ENCODE results near the gene GRM7. TPM values are rescaled to one million over a fixed set of nuclear protein-coding genes. Genes with fewer than 3 reads are reported as not detected.

Gene GRM7
- total RNA-seq, 1 experiment from 2014 or later = not detected

DNA sequence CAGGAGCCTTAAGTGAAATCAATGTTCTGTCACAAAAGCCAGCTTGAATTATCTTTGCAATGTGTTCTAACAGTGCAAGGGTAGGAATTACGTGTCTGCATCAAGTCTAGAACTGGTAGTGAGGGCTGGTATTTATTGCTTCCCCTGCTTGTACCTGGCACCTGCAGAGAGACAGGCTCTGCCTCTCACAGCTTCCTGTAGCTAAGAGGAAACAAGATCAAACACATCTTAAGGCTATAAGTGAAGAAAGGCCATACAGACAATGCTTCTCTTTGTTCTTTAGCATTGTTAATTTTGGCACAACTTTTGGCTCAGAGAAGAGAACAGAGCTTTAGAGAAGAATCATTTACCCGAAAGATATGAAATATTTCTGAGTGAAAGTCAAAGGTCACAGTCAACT, 479.9 kb downstream of the GRM7 start:
- ATAC-seq (no peak), DNase-seq (no peak)
- H3F3A ChIP-seq (ENCODE audit: low read length, unreplicated experiment) = no peaks in the 10 kb centered on the region
- no peak overlapping the region for H3K4me3 ChIP-seq (ENCODE audit: low read length)
- H3K79me2 ChIP-seq (ENCODE audit: low read length) = no peaks in the 10 kb centered on the region
- H4K20me1 ChIP-seq (ENCODE audit: low read length) = no peaks in the 10 kb centered on the region
- intact Hi-C loops (cut with micrococcal nuclease) = no loop called here
- POLR2A ChIA-PET (ENCODE audit: unreplicated experiment) = no interaction called here
- H3K36me3 ChIP-seq (ENCODE audit: low read depth, low read length) = no peaks in the 10 kb centered on the region
- H3K4me1 ChIP-seq (ENCODE audit: insufficient read depth, low read length) = no peaks in the 10 kb centered on the region
- H3K9me3 ChIP-seq (ENCODE audit: low read length) = peaks cover 16% of the 10 kb centered on the region; the same call in 1 of the 2 replicates
- no peak overlapping the region for H3K27ac ChIP-seq (ENCODE audit: low read length)
- TF ChIP-seq EZH2phosphoT487 (IDR thresholded peaks at IDR 0.05; ENCODE audit: borderline replicate concordance, low read length) (no peak), EZH2 (IDR thresholded peaks at IDR 0.05; ENCODE audit: low read length, unreplicated experiment) (no peak)
- TF ChIP-seq, protein P1, sequence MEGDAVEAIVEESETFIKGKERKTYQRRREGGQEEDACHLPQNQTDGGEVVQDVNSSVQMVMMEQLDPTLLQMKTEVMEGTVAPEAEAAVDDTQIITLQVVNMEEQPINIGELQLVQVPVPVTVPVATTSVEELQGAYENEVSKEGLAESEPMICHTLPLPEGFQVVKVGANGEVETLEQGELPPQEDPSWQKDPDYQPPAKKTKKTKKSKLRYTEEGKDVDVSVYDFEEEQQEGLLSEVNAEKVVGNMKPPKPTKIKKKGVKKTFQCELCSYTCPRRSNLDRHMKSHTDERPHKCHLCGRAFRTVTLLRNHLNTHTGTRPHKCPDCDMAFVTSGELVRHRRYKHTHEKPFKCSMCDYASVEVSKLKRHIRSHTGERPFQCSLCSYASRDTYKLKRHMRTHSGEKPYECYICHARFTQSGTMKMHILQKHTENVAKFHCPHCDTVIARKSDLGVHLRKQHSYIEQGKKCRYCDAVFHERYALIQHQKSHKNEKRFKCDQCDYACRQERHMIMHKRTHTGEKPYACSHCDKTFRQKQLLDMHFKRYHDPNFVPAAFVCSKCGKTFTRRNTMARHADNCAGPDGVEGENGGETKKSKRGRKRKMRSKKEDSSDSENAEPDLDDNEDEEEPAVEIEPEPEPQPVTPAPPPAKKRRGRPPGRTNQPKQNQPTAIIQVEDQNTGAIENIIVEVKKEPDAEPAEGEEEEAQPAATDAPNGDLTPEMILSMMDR (conservative IDR thresholded peaks at IDR 0.05; ENCODE audit: low read depth, low read length) = no peak
- no peaks in the 10 kb centered on the region for H3K9me2 ChIP-seq (replicated peaks; ENCODE audit: low read length)
- no TSS peak for BruUV-seq (replicated peaks)
- no peaks in the 10 kb centered on the region for H3K27me3 ChIP-seq (ENCODE audit: low read length)
- no peak overlapping the region for H3K4me2 ChIP-seq (ENCODE audit: low read length)
- CTCF ChIA-PET = no interaction called here
- H3K9ac ChIP-seq (ENCODE audit: low read length) = no peak overlapping the region
- H2AFZ ChIP-seq (ENCODE audit: low read length) = no peak overlapping the region

DNA sequence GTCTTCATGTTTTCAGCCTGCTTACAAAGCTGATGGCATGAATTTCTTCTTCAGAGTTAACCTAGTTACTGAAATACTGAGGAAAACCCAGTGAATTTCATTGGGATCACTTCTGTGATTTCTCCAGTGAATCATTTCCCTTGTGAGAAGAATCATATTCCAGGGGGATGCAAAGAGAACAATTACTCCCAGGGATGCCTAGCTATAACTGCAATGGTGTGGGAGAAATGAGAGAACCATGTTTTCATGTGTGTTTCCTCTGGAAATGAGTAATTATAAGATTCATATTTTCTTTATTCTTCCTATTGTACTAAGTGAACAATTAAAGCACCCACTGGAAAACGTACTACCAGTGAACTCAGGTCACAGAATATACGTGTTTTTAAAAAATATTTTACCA, 485.4 kb downstream of the GRM7 start:
- ChIA-PET CTCF (no interaction called here), POLR2A (ENCODE audit: unreplicated experiment) (no interaction called here)
- no TSS peak for BruUV-seq (replicated peaks)
- Histone ChIP-seq H3K9me2 (replicated peaks; ENCODE audit: low read length) (no peaks in the 10 kb centered on the region), H4K20me1 (ENCODE audit: low read length) (no peaks in the 10 kb centered on the region), H3K27me3 (ENCODE audit: low read length) (no peaks in the 10 kb centered on the region), H3K36me3 (ENCODE audit: low read depth, low read length) (no peaks in the 10 kb centered on the region), H3K4me2 (ENCODE audit: low read length) (no peak overlapping the region), H3K9me3 (ENCODE audit: low read length) (peaks cover 47% of the 10 kb centered on the region), H3K4me3 (ENCODE audit: low read length) (no peak overlapping the region), H2AFZ (ENCODE audit: low read length) (no peak overlapping the region), H3K9ac (ENCODE audit: low read length) (no peak overlapping the region), H3K79me2 (ENCODE audit: low read length) (no peaks in the 10 kb centered on the region), H3F3A (ENCODE audit: low read length, unreplicated experiment) (no peaks in the 10 kb centered on the region), H3K4me1 (ENCODE audit: insufficient read depth, low read length) (no peaks in the 10 kb centered on the region), H3K27ac (ENCODE audit: low read length) (no peak overlapping the region)
- DNase-seq = no peak
- no peak for ATAC-seq
- intact Hi-C loops (cut with micrococcal nuclease) = no loop called here
- TF ChIP-seq, protein P1 (conservative IDR thresholded peaks at IDR 0.05; ENCODE audit: low read depth, low read length) = no peak
- no peak for TF ChIP-seq EZH2 (IDR thresholded peaks at IDR 0.05; ENCODE audit: low read length, unreplicated experiment)

DNA sequence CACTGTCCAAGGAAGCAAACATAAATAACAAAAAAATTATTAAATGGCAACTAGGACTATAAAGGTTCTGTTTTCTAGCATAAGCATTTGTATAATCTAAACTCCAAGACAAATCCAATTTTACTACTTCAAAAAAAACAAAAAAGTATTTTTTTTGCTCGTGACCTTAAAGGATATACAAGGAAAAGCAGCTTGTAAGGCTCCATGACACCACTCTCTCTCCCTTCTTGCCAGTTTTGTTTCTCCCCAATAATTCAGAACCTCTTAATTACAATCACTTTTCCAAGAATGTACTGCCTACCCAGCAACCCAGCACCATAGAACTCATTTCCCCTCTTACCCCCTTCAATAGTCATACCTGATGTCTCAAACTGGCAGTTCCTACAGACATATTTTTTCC, 496.2 kb downstream of the GRM7 start:
- TF ChIP-seq, protein P1 (conservative IDR thresholded peaks at IDR 0.05; ENCODE audit: low read depth, low read length) = no peak
- no peak for TF ChIP-seq EZH2phosphoT487 (IDR thresholded peaks at IDR 0.05; ENCODE audit: borderline replicate concordance, low read length)
- no peak for TF ChIP-seq EZH2 (IDR thresholded peaks at IDR 0.05; ENCODE audit: low read length, unreplicated experiment)
- H2AFZ ChIP-seq (ENCODE audit: low read length) = no peak overlapping the region
- no peaks in the 10 kb centered on the region for H3K4me1 ChIP-seq (ENCODE audit: insufficient read depth, low read length)
- no peaks in the 10 kb centered on the region for H3F3A ChIP-seq (ENCODE audit: low read length, unreplicated experiment)
- no peak overlapping the region for H3K4me2 ChIP-seq (ENCODE audit: low read length)
- ATAC-seq = no peak
- ChIA-PET POLR2A (ENCODE audit: unreplicated experiment) (no interaction called here), CTCF (no interaction called here)
- H3K79me2 ChIP-seq (ENCODE audit: low read length) = no peaks in the 10 kb centered on the region
- H4K20me1 ChIP-seq (ENCODE audit: low read length) = no peaks in the 10 kb centered on the region
- DNase-seq = no peak
- H3K36me3 ChIP-seq (ENCODE audit: low read depth, low read length) = no peaks in the 10 kb centered on the region
- no peak overlapping the region for H3K27ac ChIP-seq (ENCODE audit: low read length)
- H3K4me3 ChIP-seq (ENCODE audit: low read length) = no peak overlapping the region
- no peaks in the 10 kb centered on the region for H3K9me2 ChIP-seq (replicated peaks; ENCODE audit: low read length)
- intact Hi-C loops (cut with micrococcal nuclease) = no loop called here
- no peak overlapping the region for H3K9ac ChIP-seq (ENCODE audit: low read length)
- peaks cover 32% of the 10 kb centered on the region; the same call in 1 of the 2 replicates for H3K9me3 ChIP-seq (ENCODE audit: low read length)
- no TSS peak for BruUV-seq (replicated peaks)
- H3K27me3 ChIP-seq (ENCODE audit: low read length) = no peaks in the 10 kb centered on the region

Measured in PC-3 (cell line).